ENCODE data around the gene RRP15.

Gene RRP15

GRCh38 chr1:218364028-218364710, 79.1 kb downstream of the RRP15 start:
- no peak for DNase-seq

- no peak for DNase-seq
Measured at GRCh38 chr1:218365226-218365999, 80.3 kb downstream of the RRP15 start.

DNA sequence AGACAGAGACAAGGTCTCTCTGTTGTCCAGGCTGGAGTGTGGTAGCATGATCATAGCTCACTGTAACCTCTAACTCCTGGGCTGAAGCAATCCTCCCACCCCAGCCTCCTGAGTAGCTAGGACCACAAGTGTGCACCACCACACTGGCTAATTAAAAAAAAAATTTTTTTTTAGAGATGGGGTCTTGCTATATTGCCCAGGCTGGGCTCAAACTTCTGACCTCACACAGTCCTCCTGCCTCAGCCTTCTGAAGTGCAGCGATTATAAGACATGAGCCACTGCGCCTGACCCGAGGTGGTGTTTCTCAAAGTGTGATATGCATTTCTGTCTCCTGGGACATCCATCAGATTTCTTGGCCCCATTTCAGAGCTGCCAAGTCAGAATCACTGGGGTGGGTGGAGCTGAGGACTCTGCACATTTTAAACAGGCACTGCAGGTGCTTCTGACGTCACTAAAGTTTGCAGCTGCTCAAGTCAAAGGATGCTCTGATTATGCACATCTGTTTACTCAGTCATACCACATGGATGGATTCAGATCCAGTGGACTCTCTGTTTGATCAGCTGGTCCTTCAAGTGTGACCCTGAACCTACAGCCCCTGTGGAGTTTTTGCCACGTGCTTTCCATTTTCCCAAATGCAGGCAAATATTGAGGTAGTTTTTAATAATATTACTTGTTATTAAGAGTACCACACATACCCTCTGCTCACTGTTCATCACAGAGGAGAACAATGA, 81.4 kb downstream of the RRP15 start:
- no peak for DNase-seq

DNA sequence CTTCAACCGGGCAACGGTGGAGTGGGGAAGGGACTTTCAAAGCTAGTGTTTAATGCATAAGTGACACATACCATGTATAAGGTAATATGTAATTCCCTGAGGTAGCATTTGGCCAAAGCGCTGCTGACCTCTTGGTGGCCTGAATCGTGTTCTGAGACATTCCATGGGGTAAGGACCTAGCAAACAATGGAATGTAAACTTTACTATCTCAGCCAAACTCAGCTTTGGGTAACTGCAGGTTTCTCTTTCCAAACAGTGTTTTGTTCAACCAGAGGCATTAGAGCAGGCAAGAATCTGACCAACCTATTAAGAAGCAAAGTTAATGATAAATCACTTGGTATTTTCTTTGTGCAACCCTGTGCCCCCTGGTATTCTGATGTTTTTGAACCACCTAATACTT, 82.0 kb downstream of the RRP15 start:
- DNase-seq, result no peak

- no peak for DNase-seq
Measured at GRCh38 chr1:218368686-218369085, 83.6 kb downstream of the RRP15 start.

DNA sequence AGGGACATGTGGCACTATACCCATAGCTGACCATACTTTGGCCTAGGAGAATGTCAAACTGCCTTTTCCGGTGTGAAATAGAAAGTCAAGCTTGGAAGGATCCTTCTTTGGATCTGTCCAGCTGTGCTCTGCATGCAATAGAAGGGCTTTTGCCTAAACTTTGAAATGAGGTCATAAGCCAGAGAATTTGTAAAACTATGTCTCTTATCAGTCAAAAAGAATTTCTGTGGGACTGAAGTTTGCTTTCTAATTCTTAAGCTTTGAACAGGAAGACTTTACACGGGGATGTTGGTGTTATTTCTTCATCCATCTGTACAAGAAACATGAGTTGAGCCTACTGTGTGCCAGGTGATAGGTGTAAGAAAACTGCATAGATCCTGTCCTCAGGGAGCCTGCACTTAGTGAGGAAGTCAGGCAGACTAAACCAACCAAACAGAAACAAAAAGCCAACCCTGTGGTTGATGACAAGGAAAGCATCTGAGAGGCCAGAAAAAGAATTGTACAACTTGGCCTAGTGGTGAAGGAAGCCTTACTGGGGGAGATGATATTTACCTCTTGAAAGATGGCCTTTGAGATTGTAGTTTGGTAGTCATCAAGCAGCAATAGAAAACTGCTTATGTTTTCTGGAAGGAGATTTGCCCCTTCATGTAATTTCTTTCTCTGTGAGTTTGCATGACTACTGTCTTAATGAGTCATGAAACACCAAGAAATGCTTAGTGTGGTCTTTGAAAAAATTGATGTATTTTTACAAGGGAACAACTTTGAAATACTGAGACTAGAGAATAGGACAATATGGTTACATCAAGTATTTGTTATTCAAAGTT, 84.8 kb downstream of the RRP15 start:
- DNase-seq, result peak; percentile 12

GRCh38 chr1:218371927-218372672, 87.0 kb downstream of the RRP15 start:
- DNase-seq, result no peak

- DNase-seq, result no peak
Measured at GRCh38 chr1:218374401-218375353, 89.6 kb downstream of the RRP15 start.

GRCh38 chr1:218376722-218377121, 91.6 kb downstream of the RRP15 start:
- no peak for DNase-seq

DNA sequence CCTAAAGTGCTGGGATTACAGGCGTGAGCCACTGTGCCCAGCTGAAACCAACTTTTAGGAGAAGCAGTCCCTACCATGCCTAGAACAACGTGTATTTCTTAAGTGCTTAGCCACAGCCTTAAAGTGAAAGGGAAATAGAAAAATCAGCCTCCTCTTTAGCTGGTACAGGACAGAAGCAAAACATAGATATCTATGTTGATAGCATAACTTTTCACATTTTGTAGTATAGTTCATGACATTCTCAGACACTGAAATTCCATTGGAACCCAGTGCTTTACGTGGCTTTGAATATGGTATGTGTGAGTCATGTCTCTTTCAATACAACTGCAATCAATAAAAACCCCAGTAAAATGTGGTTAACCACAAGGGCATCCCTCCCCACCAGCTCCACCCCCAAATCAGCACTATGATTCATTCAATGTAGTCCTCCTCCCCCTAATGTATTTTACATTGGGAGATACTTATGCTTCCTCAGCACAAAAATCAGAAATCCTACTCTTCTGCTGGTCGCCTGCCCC, 92.1 kb downstream of the RRP15 start:
- peak; percentile 81 for DNase-seq

DNA sequence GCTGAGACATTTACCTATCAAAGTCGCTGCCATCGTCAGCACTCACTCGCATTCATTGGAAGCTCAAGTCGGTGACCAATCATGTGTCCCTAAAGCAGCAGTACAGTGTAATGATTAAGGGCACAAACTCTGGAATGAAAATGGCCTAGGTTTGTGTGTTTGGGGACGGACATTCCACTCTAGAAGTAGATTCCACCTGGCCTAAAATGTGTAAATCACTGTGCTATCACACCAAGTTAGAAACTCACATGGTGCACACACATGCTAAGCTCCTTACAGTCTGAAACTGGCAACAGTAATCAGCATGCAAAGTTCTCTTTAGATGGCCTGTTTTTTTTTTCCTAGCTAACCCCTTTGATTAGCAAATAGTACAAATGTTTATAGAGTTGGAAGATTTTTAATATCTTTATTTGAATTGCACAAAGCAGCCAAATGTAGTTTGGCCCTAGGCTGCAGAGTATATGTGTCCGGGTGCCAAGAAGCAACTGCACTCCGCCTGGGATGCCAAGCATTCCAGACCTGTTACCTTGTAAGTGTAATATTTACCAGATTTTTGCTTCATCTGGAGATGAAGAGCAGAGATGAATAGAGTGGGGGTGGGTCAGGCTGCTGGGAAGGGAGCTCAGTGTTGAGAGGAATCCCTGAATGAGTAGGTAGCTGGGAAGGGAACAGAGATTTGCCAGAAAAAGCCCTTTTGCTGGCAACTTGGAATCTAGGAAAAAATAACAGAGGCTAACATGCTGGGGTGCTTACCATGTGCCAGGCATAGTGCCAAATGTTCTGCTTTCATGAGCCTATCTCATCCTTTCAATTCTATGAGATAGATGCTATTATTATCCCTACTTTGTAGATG, 95.3 kb downstream of the RRP15 start:
- DNase-seq, result no peak

GRCh38 chr1:218382261-218382660, 97.2 kb downstream of the RRP15 start:
- no peak for DNase-seq

GRCh38 chr1:218383051-218383450, 98.0 kb downstream of the RRP15 start:
- no peak for DNase-seq

DNA sequence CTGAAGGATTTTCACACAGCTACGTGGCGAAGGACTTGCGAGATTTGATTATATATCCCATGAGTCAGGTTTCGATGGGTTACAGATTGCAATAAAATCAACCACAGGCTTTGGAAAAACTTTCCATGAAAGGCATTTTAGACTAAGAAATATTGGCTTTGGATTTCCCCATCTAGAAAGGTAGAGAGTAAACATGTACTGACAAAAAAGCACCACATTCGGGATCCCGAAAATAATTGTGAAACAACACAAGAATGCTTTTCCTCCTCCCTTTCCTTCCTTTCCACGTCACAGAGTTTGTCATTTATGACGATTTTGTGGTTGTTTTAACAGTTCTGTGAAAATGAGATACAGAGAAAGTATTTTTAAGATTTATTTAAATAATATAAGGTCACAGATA, 98.6 kb downstream of the RRP15 start:
- DNase-seq, result peak; percentile 5

DNA sequence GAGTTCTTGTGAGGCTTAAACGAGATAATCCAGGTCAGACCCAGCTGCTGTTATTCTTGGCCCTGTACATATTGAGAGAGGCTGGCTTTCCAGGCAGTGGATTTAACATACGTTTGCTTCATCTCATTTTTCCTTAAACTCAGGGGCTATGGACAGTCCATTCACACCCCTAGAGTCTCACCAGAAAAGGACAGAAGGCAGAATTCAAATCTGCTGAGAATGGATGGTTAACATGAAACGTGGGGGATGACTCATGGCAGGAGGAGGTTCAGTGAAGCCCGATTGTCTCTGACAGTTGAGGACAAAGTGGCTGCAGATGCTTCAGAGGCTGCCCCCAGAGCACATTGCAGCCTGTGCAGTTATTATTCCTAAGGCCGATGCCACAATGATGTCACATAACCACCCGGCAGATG, 99.5 kb downstream of the RRP15 start:
- DNase-seq, result no peak
